Activated CD8-positive, alpha-beta memory T cell treated with anti-CD3 and anti-CD28 coated beads for 48 hours (primary cell): Measurements from ENCODE around the gene S100A6.

Source experiments
- DNase-seq, 3 experiments: peaks; one replicate each; pipeline ENCODE4 v3.0.0-alpha.2; 2020; ENCODE audit warnings: low read depth in 2 of 3, low spot score in 2 of 3

Gene S100A6

GRCh38 chr1:153546796-153547559, 11.2 kb upstream of the S100A6 start:
- DNase-seq: no peak

- DNase-seq: no peak
Measured at GRCh38 chr1:153546371-153546770, 10.6 kb upstream of the S100A6 start.

GRCh38 chr1:153545067-153546055, 9.6 kb upstream of the S100A6 start, which contains the start of gene S100A4:
Gene S100A4 (minus strand): TSS chr1:153545806. CDS start chr1:153544794, 1,012 bp downstream.
- peak; percentile 61 to 80 (median 75) for DNase-seq

- DNase-seq: no peak
Measured at GRCh38 chr1:153544453-153545066, 8.8 kb upstream of the S100A6 start.

- no peak for DNase-seq
Measured at GRCh38 chr1:153543736-153544135, 7.9 kb upstream of the S100A6 start.

GRCh38 chr1:153542956-153543711, 7.3 kb upstream of the S100A6 start:
- DNase-seq: no peak

GRCh38 chr1:153541641-153542590, 6.1 kb upstream of the S100A6 start:
- DNase-seq: no peak

- DNase-seq: no peak
Measured at GRCh38 chr1:153540394-153541361, 4.9 kb upstream of the S100A6 start, which contains the start of gene S100A5. Gene S100A5 (minus strand): TSS chr1:153540934. CDS start chr1:153540191, 743 bp downstream.

GRCh38 chr1:153539395-153540093, 3.8 kb upstream of the S100A6 start:
- no peak for DNase-seq

- DNase-seq: no peak
Measured at GRCh38 chr1:153538315-153538821, 2.6 kb upstream of the S100A6 start.

GRCh38 chr1:153537376-153537730, 1.6 kb upstream of the S100A6 start:
- no peak for DNase-seq

GRCh38 chr1:153536671-153537375, 1.0 kb upstream of the S100A6 start:
- no peak for DNase-seq

GRCh38 chr1:153536012-153536670, 350 bp upstream of the S100A6 start:
- DNase-seq: peak in 2 of 3 experiments; percentile 56 to 61

- no peak for DNase-seq
Measured at GRCh38 chr1:153534925-153535241, 908 bp downstream of the S100A6 start.

- DNase-seq: no peak
Measured at GRCh38 chr1:153534226-153534924, 1.4 kb downstream of the S100A6 start.

GRCh38 chr1:153533689-153534201, 2.0 kb downstream of the S100A6 start:
- no peak for DNase-seq
